Fibroblast of lung (primary cell): ENCODE measurements around the gene P2RY6. TPM values are rescaled to one million over a fixed set of nuclear protein-coding genes. Genes with fewer than 3 reads are reported as not detected.

ENCODE experiments used
- DNase-seq, 2 donors: peaks; one replicate each; pipeline versions ENCODE4 v3.0.0 to v3.0.0-alpha.2; 2010; ENCODE audit warnings: low read depth in 2 of 2
- H2AFZ ChIP-seq: 2 replicates; pipeline ENCODE4 v1.5.1; 2012; ENCODE audit warnings: low read length, control low read depth, inconsistent platforms
- H3K27ac ChIP-seq: 2 replicates; pipeline ENCODE4 v1.5.1; 2011; ENCODE audit warnings: low read length, control low read depth; ENCODE audit not compliant: insufficient read depth
- H3K27me3 ChIP-seq: 2 replicates; pipeline ENCODE4 v1.5.1; 2011; ENCODE audit warnings: mild to moderate bottlenecking, low read length; ENCODE audit not compliant: control insufficient read depth, insufficient read depth
- H3K36me3 ChIP-seq: 2 replicates; pipeline ENCODE4 v1.5.1; 2011; ENCODE audit warnings: low read length; ENCODE audit not compliant: control insufficient read depth, insufficient read depth
- H3K4me1 ChIP-seq: 2 replicates; pipeline ENCODE4 v1.5.1; 2011; ENCODE audit warnings: low read length; ENCODE audit not compliant: control insufficient read depth, insufficient read depth; ENCODE audit errors: extremely low read depth
- H3K4me2 ChIP-seq: 2 replicates; pipeline ENCODE4 v1.5.1; 2011; ENCODE audit warnings: low read length, control low read depth; ENCODE audit not compliant: insufficient read depth; ENCODE audit errors: extremely low read depth
- H3K4me3 ChIP-seq, 4 experiments: fragments of 200-600 bp in 1 of 4; sonication (generic) in 1 of 4; replicated peaks in 1 of 4; 2 replicates each; pipeline ENCODE4 v1.5.1; 2011 to 2016; ENCODE audit warnings: low read length in 4 of 4, low read depth in 3 of 4, mild to moderate bottlenecking in 3 of 4, control low read depth in 2 of 4, inconsistent platforms in 1 of 4, mixed read lengths in 1 of 4; ENCODE audit not compliant: insufficient read depth in 1 of 4; ENCODE audit errors: control extremely low read depth in 1 of 4
- H3K79me2 ChIP-seq: 2 replicates; pipeline ENCODE4 v1.5.1; 2012; ENCODE audit warnings: mild to moderate bottlenecking, low read length, inconsistent platforms; ENCODE audit not compliant: control insufficient read depth, insufficient read depth
- H3K9ac ChIP-seq: 2 replicates; pipeline ENCODE4 v1.5.1; 2011; ENCODE audit warnings: mild to moderate bottlenecking, low read length, control low read depth; ENCODE audit not compliant: insufficient read depth
- H3K9me3 ChIP-seq: 2 replicates; pipeline ENCODE4 v1.5.1; 2012; ENCODE audit warnings: low read depth, low read length; ENCODE audit not compliant: control insufficient read depth, insufficient read depth
- H4K20me1 ChIP-seq: 2 replicates; pipeline ENCODE4 v1.5.1; 2011; ENCODE audit warnings: low read length; ENCODE audit not compliant: control insufficient read depth, insufficient read depth; ENCODE audit errors: extremely low read depth
- CTCF ChIP-seq, 2 donors: IDR thresholded peaks in 1 of 2; conservative IDR thresholded peaks in 1 of 2; 1 replicate in 1 of 2; 2 replicates in 1 of 2; pipeline ENCODE4 v1.5.1; 2011 to 2012; ENCODE audit warnings: low read length in 2 of 2, control low read depth in 1 of 2, inconsistent platforms in 1 of 2, low read depth in 1 of 2, mild to moderate bottlenecking in 1 of 2
- EZH2 ChIP-seq: IDR thresholded peaks from 2 replicates; pipeline ENCODE4 v1.5.1; 2012; ENCODE audit warnings: low read length, control low read depth, mild to moderate bottlenecking; ENCODE audit errors: missing control alignments
- polyA plus RNA-seq, 2 donors: library from polyadenylated mRNA; depleted of rRNA in 1 of 2; stranded (reverse) in 1 of 2; unstranded in 1 of 2; fragments of >200 nt; gene quantifications; 2 replicates each; pipeline ENCODE4 v1.2.1, GENCODE V29; 2011 to 2012; ENCODE audit warnings: missing spikeins in 1 of 2
- total RNA-seq: library from RNA; depleted of rRNA; stranded (reverse); fragments of >200 nt; gene quantifications from 2 replicates; pipeline ENCODE4 v1.2.1, GENCODE V29; 2014

P2RY6 gene
- total and polyA plus RNA-seq, 2 donors (not counting 1 experiment from before 2014, with no cell fraction given) = 0.12 to 0.33 TPM

- no peak overlapping the region for H2AFZ ChIP-seq
Observed at GRCh38 chr11:73236854-73237253, 35.3 kb upstream of the P2RY6 start.

GRCh38 chr11:73237471-73238290, 34.5 kb upstream of the P2RY6 start:
- H4K20me1 ChIP-seq = no peaks in the 10 kb centered on the region
- H3K27ac ChIP-seq = no peak overlapping the region
- no peak overlapping the region for H3K4me2 ChIP-seq
- no peak overlapping the region for H2AFZ ChIP-seq
- H3K4me3 ChIP-seq = no peak overlapping the region
- no peaks in the 10 kb centered on the region for H3K79me2 ChIP-seq
- peak; percentile 20 to 24 for DNase-seq
- no peaks in the 10 kb centered on the region for H3K9me3 ChIP-seq
- H3K9ac ChIP-seq = no peak overlapping the region
- H3K4me1 ChIP-seq = peaks cover 6% of the 10 kb centered on the region
- no peak for TF ChIP-seq CTCF (conservative IDR thresholded peaks at IDR 0.05 in 1 of 2, IDR thresholded peaks at IDR 0.05 in 1 of 2; ENCODE audit: low read depth in 1 of 2, low read length in 2 of 2)
- TF ChIP-seq EZH2 = no peak
- no peaks in the 10 kb centered on the region for H3K36me3 ChIP-seq
- no peaks in the 10 kb centered on the region for H3K27me3 ChIP-seq

More at GRCh38 chr11:73236854-73237253, 35.3 kb upstream of the P2RY6 start:
- H3K27ac ChIP-seq = no peak overlapping the region
- no peaks in the 10 kb centered on the region for H3K79me2 ChIP-seq
- no peaks in the 10 kb centered on the region for H3K27me3 ChIP-seq
- DNase-seq = peak in 1 of 2 donors; percentile 19
- no peak overlapping the region for H3K4me3 ChIP-seq
- no peak overlapping the region for H3K9ac ChIP-seq
- H4K20me1 ChIP-seq = no peaks in the 10 kb centered on the region
- H3K4me1 ChIP-seq = peaks cover 6% of the 10 kb centered on the region
- H3K4me2 ChIP-seq = no peak overlapping the region
- H3K36me3 ChIP-seq = no peaks in the 10 kb centered on the region
- H3K9me3 ChIP-seq = no peaks in the 10 kb centered on the region
- TF ChIP-seq EZH2 = no peak
- TF ChIP-seq CTCF (conservative IDR thresholded peaks at IDR 0.05 in 1 of 2, IDR thresholded peaks at IDR 0.05 in 1 of 2; ENCODE audit: low read depth in 1 of 2, low read length in 2 of 2) = peak; percentile 33 to 60

GRCh38 chr11:73239111-73239521, 33.0 kb upstream of the P2RY6 start:
- H2AFZ ChIP-seq = no peak overlapping the region
- no peaks in the 10 kb centered on the region for H3K9me3 ChIP-seq
- H3K79me2 ChIP-seq = no peaks in the 10 kb centered on the region
- no peak overlapping the region for H3K4me3 ChIP-seq
- H3K27ac ChIP-seq = no peak overlapping the region
- TF ChIP-seq CTCF (conservative IDR thresholded peaks at IDR 0.05 in 1 of 2, IDR thresholded peaks at IDR 0.05 in 1 of 2; ENCODE audit: low read depth in 1 of 2, low read length in 2 of 2) (no peak), EZH2 (no peak)
- no peak overlapping the region for H3K4me2 ChIP-seq
- DNase-seq = no peak
- no peaks in the 10 kb centered on the region for H3K36me3 ChIP-seq
- H3K9ac ChIP-seq = no peak overlapping the region
- H3K27me3 ChIP-seq = no peaks in the 10 kb centered on the region
- H4K20me1 ChIP-seq = no peaks in the 10 kb centered on the region
- H3K4me1 ChIP-seq = peaks cover 6% of the 10 kb centered on the region
